GM21367 (cell line): Measurements from ENCODE around the gene COPS3.
A peak's percentile ranks its signal among the peaks of the same experiment; 100 is the strongest.
"Not testable (repeated sequence)": the region's sequence is repeated elsewhere in the genome, so short reads cannot be mapped to it uniquely, and the experiment has no call there.

Experiments
- ATAC-seq: cut with Tn5 transposase; IDR thresholded peaks from one replicate; pipeline ENCODE4 v1.9.1; 2021; ENCODE audit not compliant: unreplicated experiment

COPS3 gene

GRCh38 chr17:17303010-17303846 is 22.2 kb upstream of the COPS3 start, which contains the start of gene NT5M:
Gene NT5M, plus strand, starts transcription at chr17:17303373. Its CDS starts 178 bp downstream, at chr17:17303551.
- peak; percentile 43 for ATAC-seq

DNA sequence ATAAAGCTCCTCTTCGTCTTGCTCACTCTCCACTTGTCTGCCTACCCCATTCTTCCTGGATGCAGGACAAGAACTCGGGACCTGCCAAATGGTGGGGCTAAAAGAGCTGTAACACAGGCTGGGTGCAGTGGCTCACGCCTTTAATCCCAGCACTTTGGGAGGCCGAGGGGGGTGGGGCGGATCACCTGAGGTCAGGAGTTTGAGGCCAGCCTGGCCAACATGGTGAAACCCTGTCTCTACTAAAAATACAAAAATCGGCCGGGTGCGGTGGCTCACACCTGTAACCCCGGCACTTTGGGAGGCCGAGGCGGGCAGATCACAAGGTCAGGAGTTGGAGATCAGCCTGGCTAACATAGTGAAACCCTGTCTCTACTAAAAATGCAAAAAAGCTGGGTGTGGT is 20.6 kb upstream of the COPS3 start:
- ATAC-seq, result not testable (repeated sequence)

GRCh38 chr17:17300624-17301568 is 19.9 kb upstream of the COPS3 start:
- ATAC-seq, result no peak

GRCh38 chr17:17298108-17298507 is 17.1 kb upstream of the COPS3 start:
- ATAC-seq, result no peak

GRCh38 chr17:17297217-17297616 is 16.2 kb upstream of the COPS3 start:
- ATAC-seq, result no peak

GRCh38 chr17:17295141-17295540 is 14.1 kb upstream of the COPS3 start:
- ATAC-seq, result no peak

DNA sequence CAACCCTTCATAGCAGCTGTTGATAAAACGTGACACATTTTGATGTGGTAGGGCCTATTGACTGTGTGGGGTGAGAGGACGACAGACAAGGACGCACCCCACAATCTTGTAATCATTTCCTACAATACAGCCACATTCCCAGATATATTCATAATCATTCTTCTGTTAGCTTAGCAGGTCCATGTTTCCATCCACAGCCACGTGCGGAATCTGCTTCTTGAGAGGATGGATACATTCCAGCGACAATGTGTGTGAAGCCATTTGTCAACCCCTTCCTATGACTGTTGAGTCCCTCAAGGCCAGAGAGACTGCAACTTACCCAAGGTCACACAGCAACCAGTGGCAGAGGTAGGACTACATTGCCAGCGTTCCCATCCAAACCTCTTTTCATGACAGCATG is 8.7 kb upstream of the COPS3 start:
- ATAC-seq, result no peak

DNA sequence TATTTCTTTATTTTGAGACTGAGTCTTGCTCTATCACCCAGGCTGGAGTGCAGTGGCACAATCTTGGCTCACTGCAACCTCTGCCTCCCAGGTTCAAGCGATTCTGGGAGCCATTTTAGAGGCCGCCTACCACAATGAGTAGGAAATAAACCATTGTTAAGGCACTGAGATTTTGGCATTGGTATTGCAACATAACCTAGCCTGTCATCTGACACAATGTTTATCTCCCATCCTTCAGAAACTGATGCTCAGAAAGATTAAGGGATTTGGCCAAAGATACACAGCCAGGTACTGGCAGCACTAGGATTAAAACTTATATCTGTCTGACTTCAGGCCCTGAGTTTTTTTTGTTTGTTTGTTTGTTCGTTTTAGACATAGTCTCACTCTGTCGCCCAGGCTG is 8.0 kb upstream of the COPS3 start:
- no peak for ATAC-seq

GRCh38 chr17:17285951-17286350 is 4.9 kb upstream of the COPS3 start:
- no peak for ATAC-seq

DNA sequence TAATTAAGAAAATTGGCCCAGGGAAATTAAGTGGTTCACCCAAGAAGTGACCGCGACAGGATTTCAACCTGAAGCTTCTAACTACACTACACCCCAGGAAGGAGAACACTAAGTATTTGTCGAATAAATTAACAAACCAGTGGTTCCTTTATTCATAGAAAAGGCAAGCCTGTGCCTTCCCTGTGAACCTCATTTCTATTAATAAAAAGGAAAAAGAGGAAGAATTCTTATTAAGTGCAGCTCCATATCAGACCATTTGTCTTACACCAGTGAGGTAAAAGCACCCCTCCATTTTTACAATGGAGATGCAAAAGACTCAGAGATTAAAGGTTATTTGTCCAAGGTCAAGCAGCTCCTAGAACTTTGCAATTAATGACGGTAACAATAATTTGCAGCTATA is 1.7 kb downstream of the COPS3 start:
- ATAC-seq, result no peak

- ATAC-seq, result not testable (repeated sequence)
Measured at GRCh38 chr17:17277431-17277830, 3.6 kb downstream of the COPS3 start.

DNA sequence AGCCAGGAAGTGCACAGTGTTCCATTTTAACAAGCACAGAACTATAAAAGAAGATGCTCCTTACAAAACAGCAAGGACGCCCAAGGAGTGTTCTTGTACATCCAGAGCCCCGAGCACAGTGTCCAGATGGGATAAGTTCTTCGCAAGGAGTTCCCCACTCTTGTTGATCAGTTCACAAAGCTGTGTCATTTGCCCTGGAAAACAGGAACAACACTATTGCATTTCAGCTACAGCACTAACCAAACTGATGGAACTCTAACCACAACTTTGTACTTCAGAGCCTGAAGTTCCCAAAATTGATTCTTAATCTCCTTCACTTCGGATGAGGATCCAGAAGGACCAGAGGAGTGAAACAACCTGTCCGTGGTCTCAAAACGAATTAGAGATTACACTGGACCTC is 5.1 kb downstream of the COPS3 start:
- ATAC-seq, result no peak

GRCh38 chr17:17269926-17270773 is 10.9 kb downstream of the COPS3 start:
- ATAC-seq, result no peak

DNA sequence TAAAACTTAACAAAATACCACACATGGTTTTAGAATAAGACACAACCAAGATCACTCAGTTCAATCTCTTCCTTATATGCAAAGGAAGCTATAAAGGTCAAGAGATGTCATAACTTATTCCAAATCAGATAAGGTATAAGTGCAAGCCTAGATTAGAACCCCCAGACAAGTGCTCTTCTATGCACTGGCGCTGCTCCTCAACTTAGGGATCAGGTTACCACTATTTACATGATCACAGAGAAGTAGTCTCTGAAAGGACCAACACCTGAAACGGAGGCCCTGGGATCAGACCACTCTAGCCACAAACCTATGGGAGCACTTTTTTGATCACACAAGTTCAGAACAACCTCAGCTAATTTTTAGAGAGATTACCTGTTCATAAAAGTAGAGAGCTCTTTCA is 16.6 kb downstream of the COPS3 start:
- no peak for ATAC-seq

GRCh38 chr17:17258998-17259397 is 22.0 kb downstream of the COPS3 start:
- ATAC-seq, result no peak

DNA sequence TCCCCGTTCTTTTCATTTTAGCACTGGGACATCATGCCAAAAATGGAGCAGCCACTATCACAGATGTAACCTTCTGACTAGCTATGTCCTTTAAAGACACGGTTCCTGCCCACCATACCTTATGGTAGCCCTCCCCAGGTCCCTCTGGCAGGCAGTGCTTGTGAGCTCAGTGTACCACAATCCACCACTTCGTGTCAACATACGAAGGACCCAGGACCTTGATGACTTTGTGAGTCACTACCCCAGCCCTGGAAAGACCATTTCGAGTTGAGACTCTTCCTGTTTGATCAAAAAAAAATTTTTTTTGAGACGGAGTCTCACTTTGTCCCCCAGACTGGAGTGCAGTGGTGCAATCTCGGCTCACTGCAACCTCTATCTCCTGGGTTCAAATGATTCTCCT is 23.0 kb downstream of the COPS3 start:
- ATAC-seq, result no peak

DNA sequence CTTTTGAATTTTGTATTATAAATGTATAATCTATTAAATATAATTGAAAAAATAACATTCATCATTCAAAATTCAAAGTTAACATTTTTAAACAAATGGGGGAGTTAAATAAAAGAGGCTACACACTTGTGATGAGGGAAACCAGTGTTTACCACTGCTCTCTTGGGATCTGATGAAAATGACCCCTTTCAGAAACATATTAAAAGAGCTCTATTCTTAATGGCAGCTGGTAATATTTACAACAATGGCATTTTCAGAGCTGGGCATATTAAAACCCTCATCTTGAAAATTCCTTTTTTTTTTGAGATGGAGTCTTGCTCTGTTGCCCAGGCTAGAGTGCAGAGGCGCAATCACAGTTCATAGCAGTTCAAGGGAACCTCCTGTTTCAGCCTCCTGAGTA is 24.7 kb downstream of the COPS3 start:
- ATAC-seq, result no peak

DNA sequence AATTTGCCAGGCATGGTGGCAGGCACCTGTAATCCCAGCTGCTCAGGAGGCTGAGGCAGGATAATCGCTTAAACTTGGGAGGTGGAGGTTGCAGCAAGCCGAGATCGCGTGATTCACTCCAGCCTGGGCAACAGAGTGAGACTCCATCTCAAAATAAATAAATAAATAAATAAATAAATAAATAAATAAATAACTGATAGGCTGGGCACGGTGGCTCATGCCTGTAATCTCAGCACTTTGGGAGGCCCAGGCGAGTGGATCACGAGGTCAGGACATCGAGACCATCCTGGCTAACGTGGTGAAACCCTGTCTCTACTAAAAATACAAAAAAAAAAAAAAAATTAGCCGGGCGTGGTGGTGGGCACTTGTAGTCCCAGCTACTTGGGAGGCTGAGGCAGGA is 25.4 kb downstream of the COPS3 start:
- ATAC-seq, result not testable (repeated sequence)

GRCh38 chr17:17254036-17254435 is 27.0 kb downstream of the COPS3 start:
- no peak for ATAC-seq

GRCh38 chr17:17253406-17253805 is 27.6 kb downstream of the COPS3 start:
- ATAC-seq, result no peak

GRCh38 chr17:17252149-17252661 is 28.8 kb downstream of the COPS3 start:
- no peak for ATAC-seq
